AML-193 (cell line): ENCODE results near the gene CLCN3.
"Not testable (repeated sequence)": the region's sequence is repeated elsewhere in the genome, so short reads cannot be mapped to it uniquely, and the experiment has no call there.

Source experiments
- DNase-seq, 2 experiments: peaks; one replicate each; lab custom pipeline; 2025; lab: John Stamatoyannopoulos, UW

CLCN3 gene

DNA sequence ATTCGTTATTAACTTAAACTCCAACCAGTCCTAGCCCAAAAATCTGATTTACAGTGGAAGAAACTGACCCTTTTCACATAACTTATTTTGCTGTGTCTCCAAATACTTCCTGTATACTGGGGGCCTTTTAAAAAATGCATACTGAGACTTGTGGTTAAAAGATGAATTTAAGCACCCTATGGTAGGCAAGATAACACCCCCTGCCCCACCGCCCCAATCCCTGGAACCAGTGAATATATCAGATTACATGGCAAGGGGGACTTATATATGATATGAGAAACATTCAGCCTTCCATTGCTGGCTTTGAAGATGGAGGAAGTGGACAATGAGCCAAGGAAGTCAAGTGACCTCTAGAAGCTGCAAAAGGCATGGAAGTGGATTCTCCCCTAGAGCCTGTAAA is 3.1 kb upstream of the CLCN3 start:
- no peak for DNase-seq

- DNase-seq = no peak
Measured at GRCh38 chr4:169618286-169618685, 2.1 kb upstream of the CLCN3 start.

- no peak for DNase-seq
Measured at GRCh38 chr4:169618986-169619385, 1.4 kb upstream of the CLCN3 start.

DNA sequence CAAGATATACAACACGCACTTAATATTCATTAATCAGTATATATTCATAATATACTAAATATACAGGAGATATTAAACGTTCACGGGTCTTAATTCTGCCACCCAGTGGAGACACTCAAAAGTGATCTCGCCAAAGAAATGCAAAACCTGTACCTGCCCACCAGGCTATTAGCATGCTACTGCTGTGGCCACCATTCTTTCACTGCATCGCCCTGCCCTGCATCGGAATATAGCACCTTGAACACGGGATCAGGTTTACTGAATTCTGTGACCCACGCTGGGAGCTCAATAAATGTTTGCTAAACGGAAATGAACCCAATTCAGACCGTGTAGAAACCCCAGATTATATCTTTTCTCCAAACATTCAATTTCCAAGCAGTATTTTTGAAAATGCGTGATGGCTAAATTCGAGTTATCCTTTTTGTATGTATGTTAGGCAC is 840 bp upstream of the CLCN3 start:
- DNase-seq = peak; percentile 16 to 43

DNA sequence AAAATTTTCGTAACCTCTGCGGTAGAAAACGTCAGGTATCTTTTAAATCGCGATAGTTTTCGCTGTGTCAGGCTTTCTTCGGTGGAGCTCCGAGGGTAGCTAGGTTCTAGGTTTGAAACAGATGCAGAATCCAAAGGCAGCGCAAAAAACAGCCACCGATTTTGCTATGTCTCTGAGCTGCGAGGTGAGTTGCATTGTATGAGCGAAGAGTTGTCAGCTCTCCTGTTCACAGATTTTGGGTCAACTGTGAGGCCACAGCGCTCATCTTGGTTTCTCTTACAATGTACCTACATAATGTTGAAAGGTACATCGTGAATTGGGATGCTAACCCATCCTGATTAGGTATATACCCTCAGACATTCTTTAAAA is 486 bp downstream of the CLCN3 start:
- peak in 1 of 2 experiments; percentile 8 for DNase-seq

DNA sequence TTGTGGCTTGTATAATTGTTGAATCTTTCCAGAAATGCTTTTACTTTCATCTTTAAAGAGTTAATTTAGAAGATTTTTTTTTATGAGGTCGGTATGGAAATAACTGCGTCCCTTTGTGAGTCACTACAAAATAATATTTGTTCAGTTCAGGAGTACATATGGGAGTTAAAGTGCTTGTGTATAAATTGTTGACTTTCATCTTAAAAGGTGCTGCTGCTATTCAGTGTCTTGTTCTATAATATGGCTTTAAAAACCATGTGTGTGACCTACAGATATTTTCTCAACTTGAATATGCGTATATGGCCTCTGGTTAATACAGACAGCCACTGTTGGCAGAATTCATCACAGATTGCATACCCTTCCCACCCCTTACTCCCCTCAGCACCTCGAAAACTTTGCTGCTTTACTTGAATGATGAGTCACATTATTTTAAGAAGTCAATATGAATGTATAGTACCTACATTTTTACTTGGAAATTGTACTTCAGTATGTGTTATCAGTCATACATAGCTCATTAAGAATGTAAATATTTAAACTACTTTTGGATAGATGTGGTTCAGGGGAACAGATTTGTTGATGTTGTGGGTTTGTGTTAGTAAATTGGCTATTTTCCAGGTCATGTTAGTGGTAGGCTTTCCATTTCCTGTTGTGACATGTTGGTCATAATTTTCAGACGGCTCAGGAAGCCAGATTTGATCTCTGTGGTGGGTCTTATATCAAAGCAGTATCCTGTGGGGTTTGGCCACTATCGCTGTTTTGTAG is 1.5 kb downstream of the CLCN3 start:
- peak; percentile 33 to 44 for DNase-seq

DNA sequence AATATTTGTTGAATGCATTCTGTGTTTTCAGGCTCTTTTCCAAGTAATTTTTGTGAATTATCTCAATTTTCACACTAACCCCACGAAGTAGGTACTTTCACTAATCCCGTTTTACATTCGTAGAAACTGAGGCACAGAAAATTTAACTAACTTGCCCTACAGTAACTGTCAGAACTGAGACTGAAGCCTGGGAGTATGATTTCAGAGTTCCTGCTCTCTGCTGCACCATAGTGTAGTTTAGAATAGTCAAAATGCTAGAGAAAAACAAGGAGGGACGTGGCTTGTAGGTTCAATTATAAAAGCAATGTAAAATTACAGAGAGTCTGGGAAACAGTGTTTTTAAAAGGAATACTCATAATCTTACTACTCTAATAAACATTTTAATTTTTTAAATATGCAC is 2.2 kb downstream of the CLCN3 start:
- DNase-seq = no peak

DNA sequence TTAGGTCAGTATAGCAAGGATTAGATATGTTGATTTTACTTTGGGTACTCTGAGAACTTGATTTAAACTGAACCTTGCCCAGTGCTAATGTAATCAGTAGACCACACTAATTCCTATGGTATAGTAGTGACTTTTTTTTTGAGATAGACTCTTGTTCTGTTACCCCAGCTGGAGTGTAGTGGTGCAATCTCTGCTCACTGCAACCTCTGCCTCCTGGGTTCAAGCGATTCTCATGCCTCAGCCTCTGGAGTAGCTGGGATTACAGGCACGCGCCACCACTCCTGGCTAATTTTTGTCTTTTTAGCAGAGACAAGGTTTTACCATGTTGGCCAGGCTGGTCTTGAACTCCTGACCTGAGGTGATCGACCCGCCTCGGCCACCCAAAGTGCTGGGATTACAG is 3.6 kb downstream of the CLCN3 start:
- not testable (repeated sequence) for DNase-seq

- no peak for DNase-seq
Measured at GRCh38 chr4:169625886-169626285, 5.5 kb downstream of the CLCN3 start.

DNA sequence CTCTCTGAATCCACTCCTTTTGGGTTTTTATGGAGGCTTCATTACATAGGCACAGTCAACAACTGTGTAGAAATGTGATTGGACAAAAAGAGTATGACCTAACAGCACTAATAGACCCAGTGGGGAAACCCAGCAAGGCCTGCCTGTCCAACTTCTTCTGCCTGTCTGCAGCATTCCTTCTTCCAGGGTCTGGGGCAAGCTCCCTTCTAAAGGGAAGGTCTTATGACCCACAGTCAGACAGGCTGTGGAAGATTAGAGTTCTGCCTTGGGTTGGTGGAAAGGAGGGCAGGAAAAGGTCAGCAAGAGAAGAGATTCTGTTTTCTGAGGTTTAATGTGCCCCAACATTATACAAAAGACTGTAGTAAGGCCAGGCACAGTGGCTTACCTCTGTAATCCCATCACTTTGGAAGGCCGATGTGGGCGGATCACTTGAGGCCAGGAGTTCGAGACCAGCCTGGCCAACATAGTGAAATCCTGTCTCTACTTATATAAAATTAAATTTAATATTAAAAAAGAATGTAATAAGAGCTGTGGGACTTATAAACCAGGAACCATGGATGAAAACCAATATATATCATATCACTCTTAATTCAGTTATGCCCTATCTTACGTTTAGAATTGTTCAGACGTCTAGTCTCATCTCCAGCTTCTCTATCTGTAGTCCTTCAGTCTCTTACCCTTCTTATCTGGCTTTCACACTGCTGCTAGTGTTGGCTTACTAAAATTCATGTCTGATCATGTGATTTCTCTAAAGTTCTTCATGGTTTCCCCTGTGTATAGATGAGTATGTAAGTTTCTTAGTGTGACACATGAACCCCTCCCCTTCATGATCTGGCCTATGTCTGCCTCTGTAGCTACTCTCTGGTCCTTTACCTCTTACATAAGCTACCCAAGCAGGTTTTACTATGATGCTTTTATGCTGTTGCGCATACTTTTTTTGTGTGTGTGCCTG is 6.2 kb downstream of the CLCN3 start:
- DNase-seq = no peak

GRCh38 chr4:169627307-169627706 is 6.9 kb downstream of the CLCN3 start:
- DNase-seq = no peak

DNA sequence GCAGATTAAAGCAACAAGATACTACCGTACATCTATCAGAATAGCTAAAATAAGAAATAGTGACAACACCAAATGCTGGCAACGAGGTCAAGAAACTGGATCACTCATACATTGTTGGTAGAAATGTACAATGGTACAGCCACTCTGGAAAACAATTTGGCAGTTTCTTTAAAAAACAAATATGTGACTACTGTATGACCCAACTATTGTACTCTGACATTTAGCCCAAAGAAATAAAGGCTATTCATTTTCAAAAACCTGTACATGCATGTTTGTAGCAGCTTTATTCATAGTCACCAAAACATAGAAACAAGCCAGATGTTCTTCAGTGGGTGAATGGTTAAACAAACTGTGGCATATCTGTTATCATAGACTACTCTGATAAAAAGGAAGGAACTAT is 8.2 kb downstream of the CLCN3 start:
- no peak for DNase-seq

GRCh38 chr4:169630069-169630468 is 9.7 kb downstream of the CLCN3 start:
- no peak for DNase-seq

DNA sequence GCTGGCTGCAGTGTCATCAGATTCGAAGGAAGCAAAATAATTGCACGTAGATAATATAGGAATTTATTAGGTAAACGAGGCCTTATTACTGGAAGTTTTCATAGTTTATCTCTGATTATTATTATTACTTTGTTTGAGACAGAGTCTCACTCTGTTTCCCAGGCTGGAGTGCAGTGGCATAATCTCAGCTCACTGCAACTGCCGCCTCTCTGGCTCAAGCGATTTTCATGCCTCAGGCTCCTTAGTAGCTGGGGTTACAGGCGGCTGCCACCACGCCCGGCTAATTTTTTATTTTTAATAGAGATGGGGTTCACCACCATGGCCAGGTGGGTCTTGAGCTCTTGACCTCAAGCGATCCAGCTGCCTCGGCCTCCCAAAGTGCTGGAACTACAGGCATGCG is 12.5 kb downstream of the CLCN3 start:
- no peak for DNase-seq

- no peak for DNase-seq
Measured at GRCh38 chr4:169634975-169635374, 14.6 kb downstream of the CLCN3 start.

DNA sequence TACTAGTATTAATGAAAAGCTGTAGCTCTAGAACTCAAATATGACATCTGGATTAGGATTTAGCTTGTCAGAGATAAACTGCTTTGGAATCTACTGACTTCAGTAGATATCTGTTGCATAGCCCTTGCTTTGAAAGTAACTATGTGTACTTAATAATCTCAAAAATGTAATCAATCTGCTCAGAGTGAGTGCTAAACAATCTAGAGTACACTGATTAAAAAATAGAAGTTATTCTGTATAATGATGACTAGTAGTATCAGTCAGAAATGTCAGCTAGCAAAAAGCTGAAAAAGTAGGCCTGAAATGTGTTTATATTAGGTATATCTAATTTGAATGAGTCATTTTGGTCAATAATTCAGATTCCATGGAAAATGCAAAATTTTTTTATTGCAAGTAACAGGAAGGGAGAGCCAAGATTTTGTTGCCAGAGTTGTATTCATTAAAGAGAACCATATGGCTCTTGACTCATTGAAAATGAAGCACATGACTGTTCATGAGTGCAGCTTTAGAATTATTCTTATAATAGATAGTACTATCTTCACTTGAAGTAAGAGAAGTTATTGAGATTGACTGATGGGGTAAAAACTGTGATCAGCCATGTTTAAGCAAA is 20.0 kb downstream of the CLCN3 start:
- DNase-seq = no peak

GRCh38 chr4:169644802-169645201 is 24.4 kb downstream of the CLCN3 start:
- no peak for DNase-seq

DNA sequence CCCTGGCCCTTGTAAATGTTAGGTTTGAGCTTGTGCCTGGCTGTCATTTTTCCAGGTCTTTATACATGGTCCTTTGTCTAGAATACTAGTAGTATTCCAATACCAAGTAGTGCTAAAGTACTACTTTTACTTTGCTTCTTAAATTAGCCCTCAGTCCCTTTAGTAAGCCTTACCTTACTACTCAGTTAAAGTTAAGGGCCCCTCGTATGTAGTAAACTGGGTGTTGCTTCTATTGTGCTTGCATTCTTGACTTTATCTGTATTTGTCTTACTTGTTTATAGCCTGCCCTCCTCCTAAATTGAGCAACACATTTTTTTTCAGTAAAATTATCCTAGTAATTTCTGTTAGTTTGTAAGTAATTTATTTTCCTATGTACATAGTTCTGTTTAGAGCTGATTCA is 25.2 kb downstream of the CLCN3 start:
- DNase-seq = no peak

DNA sequence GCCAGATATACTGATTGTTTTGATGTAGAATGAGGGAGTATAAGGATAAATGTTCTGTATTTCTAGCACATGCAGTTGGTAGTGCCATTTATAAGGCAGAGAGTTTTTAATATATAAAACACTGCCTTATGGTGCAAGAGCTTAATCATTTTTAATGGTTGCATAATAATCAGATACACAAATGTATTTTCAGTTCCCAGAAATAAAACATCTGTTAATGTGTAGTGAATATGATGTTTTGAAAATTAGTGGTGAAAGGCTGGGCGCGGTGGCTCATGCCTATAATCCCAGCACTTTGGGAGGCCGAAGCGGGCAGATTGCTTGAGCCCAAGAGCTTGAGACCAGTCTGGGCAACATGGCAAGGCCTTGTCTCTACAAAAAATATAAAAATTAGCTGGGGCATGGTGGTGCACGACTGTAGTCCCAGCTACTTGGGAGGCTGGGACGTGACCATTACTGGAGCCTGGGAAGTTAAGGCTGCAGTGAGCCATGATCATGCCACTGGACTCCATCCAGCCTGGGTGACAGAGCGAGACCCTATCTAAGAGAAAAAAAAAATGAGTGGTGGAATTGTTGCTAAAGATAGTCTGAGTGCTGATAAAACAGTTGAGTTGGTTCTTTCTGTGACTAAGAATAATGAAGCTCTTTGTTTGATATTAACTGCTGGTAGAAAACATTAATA is 29.3 kb downstream of the CLCN3 start:
- DNase-seq = no peak

GRCh38 chr4:169650227-169650936 is 30.0 kb downstream of the CLCN3 start:
- no peak for DNase-seq

- no peak for DNase-seq
Measured at GRCh38 chr4:169652535-169652934, 32.2 kb downstream of the CLCN3 start.

- DNase-seq = no peak
Measured at GRCh38 chr4:169655401-169655800, 35.0 kb downstream of the CLCN3 start.
